Measurements from ENCODE around the gene RNF34.

The RNF34 gene

GRCh38 chr12:121439715-121440114, 39.8 kb downstream of the RNF34 start:
- DNase-seq (ENCODE audit: low spot score), result no peak

DNA sequence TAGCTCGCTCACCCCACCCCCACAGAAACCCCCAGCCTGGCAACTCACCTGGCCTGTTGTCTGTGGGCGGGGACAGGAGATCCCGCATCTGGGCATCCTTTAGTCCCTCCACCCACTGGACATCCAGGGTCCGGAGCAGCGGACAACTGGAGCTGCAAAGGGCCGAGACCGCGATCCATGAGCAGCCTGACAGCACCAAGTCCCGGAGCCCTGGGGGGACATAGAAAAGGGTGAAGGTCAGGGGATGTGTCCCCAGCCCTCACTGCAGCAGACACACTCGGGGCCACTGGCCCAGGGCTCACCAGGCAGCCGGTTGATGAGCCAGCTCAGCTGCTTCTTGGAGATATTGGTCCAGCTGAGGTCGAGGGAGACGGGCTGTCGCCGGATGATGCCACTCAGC, 40.9 kb downstream of the RNF34 start:
- DNase-seq (ENCODE audit: low spot score), result no peak

DNA sequence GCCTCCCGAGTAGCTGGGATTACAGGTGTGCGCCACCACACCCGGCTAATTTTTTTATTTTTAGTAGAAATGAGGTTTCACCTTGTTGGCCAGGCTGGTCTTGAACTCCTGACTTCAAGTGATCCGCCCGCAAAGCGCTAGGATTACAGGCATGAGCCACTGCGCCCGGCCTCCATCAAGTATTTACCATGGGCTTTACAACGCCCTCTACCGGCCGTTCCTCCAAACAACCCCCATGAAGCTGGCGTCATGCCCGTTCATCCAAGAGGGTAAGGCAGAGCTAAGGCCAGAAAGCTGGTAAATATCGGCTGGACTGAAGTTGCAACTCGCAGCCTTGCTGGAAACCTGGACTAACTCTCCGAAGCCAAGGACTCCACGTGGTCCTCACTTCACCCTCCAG, 41.6 kb downstream of the RNF34 start:
- DNase-seq (ENCODE audit: low spot score), result peak; percentile 56

DNA sequence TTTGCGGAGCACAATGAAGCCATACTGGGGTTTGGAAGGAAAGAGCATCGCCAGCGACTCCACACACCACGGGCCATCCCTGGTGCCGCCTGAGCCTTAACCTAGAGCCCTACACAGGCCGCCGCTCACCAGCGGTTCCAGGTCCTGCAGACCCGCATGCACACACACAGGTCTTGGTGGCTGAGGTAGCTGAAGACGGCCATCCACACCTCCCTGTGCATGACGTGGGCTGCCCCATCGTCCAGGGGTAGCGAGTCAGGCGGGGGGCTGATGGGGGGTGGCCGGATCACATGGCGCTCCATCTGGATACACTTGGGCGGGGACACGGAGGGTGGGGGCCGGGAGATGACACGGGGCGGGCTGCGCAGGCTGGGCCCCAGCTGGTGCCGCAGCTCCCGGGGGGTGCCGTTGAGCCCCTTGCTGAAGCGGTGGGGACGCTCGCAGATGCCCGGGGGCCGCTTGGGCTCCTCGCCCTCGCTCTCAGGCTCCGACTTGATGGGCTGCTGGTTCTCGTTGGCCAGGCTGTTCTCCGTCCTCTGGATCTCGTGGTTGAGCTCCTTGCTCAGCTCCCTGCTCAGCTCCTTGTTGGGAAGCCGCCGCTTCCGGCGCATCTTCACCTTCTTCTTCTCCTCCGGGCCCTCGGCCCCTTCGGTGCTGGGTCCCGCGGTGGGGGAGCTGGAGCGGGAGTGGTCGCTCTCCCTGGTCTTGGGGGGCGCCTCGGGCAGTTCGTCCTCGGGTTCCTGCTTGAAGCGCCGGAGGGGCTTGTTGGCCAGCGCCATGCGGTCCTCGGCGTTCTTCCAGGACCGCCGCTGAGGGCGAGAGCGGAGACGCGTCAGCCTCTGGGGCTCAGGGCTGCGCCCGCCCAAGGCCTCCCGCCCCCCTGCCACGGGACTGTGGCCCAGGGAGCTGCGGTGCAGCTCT, 42.4 kb downstream of the RNF34 start:
- no peak for DNase-seq (ENCODE audit: low spot score)

- DNase-seq (ENCODE audit: low spot score), result peak; percentile 96
These were observed 43.4 kb downstream of the RNF34 start for GRCh38 chr12:121443193-121443870.

GRCh38 chr12:121443911-121444841, 44.3 kb downstream of the RNF34 start:
- DNase-seq (ENCODE audit: low spot score), result no peak

DNA sequence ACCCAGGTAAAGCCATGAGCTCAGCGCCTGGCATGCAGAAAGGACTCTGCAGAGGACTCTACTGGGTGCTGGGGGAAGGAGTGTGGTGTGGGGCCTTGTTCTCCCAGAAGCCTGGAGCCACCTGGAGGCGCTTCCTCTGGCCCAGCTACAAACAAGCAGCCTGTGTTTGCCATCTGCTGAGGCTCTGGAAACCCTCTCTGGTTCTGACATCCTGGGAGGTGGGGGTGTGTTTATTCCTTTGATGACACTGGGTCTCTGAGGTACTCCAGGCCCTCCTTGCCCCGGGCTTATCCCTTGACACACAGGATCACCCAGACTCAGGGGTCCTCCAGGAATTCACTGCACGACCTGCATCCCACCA, 44.9 kb downstream of the RNF34 start:
- no peak for DNase-seq (ENCODE audit: low spot score)

- DNase-seq (ENCODE audit: low spot score), result no peak
These were observed 46.8 kb downstream of the RNF34 start for GRCh38 chr12:121446750-121447149.

GRCh38 chr12:121448771-121449315, 48.9 kb downstream of the RNF34 start:
- no peak for DNase-seq (ENCODE audit: low spot score)

DNA sequence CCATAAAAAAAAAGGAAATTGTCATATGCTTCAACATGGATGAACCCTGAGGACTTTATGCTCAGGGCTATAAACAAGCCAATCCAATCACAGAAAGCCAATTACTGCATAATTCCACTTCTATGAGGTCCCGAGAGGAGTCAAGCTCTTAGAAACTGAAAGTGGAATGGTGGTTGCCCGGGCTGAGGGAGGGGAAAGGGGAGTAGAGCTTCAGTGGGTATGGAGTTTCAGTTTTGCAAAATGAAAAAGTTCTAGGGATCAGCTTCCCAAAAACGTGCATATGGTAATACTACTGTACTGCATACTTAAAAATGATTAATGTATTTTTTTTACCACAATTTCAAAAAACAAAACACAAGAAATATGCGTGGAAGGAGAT, 52.0 kb downstream of the RNF34 start:
- DNase-seq (ENCODE audit: low spot score), result no peak

- DNase-seq (ENCODE audit: low spot score), result no peak
These were observed 52.5 kb downstream of the RNF34 start for GRCh38 chr12:121452340-121452984.

DNA sequence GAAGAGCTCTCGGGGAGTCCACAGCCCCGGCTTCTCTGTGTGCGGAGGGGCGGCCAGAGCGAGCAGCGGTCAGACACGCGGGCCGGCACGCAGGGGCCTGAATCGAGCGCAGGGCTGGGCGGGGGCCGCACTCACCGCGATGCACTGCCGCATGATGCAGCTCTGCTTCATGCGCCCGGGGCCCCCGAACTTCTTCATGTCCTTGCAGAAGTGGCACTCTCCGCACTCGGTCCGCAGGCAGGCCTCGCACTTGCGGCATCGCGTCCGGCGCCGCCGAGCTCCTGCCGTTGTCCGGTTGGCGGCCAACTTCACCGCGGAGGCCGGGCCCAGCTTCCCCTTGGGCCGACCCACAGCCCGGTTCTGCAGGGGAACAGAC, 53.1 kb downstream of the RNF34 start:
- no peak for DNase-seq (ENCODE audit: low spot score)

GRCh38 chr12:121453629-121454028, 53.7 kb downstream of the RNF34 start:
- no peak for DNase-seq (ENCODE audit: low spot score)

DNA sequence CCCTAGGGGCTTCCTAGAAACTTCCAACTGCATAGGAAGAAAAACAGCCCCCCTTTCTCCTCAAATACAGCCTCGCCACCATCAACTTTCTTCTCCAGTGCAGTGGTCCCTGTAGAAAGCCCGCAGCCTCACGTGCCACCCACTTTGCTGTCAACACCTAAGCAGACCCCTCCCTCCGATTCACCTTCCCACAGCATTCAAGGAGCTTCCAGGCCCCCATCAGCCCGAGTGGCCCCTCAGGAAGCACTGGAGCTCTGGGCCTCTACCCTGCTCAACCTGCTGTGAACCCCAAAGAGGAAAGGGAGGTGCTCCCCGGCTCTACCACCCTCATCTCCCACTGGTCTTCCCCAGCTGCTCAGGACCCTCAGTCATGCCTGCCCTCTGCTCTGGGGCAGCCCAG, 55.0 kb downstream of the RNF34 start:
- no peak for DNase-seq (ENCODE audit: low spot score)

DNA sequence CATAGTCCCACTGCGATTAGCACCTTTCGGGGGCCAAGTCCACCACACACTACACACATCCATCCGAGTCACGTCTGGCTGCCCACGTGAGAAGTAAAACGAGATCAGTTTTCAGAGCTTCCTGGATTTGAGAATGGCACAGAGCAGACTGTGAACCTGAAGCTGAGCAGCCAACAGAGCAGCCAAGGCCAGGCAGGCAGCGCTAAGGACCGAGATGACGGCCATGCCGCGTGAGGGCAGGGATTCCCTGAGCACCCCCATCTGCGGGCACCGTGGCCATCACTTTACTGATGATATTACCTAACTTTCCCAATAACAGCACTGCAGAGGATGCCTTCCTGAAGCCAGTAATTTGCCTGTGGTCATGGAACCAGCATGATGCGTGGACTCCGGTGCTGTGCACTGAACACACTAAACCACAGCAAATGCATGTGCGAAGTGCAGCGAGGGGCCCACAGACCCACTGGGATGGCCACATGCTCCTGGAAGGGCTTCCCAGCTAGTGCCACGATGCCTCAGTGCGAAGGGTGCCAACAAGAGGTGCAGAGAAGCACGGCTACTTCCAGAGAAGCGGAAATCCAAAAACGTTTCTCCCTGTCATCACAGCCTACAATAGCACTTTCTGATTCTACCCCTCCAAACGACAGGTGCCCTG, 56.0 kb downstream of the RNF34 start:
- DNase-seq (ENCODE audit: low spot score), result no peak

- DNase-seq (ENCODE audit: low spot score), result no peak
These were observed 56.6 kb downstream of the RNF34 start for GRCh38 chr12:121456551-121456950.

GRCh38 chr12:121461048-121461447, 61.1 kb downstream of the RNF34 start:
- DNase-seq (ENCODE audit: low spot score), result no peak

DNA sequence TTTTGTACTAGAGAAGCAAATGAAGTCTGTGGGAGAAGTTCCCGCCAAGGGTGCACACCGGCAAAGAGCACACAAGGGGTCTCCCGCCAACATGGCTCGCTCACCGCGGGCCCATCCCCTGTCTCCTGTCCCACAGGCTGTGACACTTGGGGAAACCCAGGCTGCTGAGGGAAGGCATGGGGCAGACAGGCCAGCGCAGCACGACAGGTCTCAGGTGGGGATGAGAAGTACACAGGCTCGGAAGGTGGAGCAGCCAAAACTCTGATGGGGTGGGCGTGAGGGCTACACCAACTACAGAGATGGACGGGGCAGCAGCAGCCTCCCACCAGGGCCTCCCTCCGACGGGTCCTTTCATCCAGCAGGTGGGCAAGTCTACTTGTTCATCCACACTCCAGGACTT, 64.4 kb downstream of the RNF34 start:
- no peak for DNase-seq (ENCODE audit: low spot score)

DNA sequence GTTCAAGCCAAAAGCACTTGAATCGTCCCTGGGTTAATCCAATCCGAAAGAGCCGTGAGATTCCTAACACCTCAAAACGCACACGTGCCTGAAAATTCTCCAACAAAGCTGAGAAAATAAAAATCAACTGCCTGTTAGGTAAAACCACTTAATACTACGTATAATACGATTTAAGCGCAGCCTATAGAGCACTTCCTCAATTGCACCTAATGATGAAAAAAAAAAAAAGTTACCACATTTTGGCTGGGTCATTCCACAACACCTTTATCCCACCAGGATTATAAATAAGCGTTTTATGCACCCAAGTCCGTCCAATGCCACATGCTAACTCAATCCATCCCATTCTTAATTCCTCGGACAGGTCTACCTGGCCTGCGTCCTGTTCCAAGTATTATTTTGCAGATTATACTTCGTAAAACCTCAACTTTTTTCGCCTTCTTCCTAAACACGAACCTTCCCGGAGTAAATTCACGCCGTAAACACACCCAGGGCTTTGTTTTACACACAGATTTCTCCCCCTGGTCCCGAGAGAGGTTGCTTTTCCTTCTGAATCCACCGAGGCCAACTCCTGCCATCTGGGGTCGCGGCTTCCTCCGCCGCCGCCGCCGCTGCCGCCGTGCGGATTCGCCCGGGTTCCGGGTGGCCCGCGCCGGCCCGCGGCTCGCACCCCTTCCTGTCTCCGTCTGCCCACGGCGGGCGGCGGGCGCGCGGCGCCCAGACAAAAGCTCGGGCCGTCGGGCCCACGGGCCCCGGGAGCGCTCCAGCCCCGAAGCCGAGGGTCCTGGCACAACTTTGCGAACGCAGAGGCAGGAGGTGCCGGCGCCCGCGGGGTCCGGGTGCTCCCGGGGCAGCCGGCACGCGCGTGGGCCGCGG, 66.2 kb downstream of the RNF34 start:
- DNase-seq (ENCODE audit: low spot score), result no peak
